Subcutaneous adipose tissue (tissue), 4 donors: Measurements from ENCODE around the gene GJD2. TPM values are rescaled to one million over a fixed set of nuclear protein-coding genes. Genes with fewer than 3 reads are reported as not detected.

ENCODE experiments used
- total RNA-seq, 4 donors: library from RNA; depleted of rRNA; stranded (reverse); fragments of >200 nt; gene quantifications; one replicate each; pipeline ENCODE4 v1.1.0, GENCODE V29; 2016
- TF ChIP-seq, protein P1 (sequence below): fragments of 450-650 bp; IDR thresholded peaks from one replicate; pipeline ENCODE4 v1.5.1; 2016; ENCODE audit warnings: low read depth, mild to moderate bottlenecking, control low read depth, antibody characterized with exemption, moderate library complexity

Gene GJD2
- total RNA-seq, 4 donors from 2014 or later, result not detected

DNA sequence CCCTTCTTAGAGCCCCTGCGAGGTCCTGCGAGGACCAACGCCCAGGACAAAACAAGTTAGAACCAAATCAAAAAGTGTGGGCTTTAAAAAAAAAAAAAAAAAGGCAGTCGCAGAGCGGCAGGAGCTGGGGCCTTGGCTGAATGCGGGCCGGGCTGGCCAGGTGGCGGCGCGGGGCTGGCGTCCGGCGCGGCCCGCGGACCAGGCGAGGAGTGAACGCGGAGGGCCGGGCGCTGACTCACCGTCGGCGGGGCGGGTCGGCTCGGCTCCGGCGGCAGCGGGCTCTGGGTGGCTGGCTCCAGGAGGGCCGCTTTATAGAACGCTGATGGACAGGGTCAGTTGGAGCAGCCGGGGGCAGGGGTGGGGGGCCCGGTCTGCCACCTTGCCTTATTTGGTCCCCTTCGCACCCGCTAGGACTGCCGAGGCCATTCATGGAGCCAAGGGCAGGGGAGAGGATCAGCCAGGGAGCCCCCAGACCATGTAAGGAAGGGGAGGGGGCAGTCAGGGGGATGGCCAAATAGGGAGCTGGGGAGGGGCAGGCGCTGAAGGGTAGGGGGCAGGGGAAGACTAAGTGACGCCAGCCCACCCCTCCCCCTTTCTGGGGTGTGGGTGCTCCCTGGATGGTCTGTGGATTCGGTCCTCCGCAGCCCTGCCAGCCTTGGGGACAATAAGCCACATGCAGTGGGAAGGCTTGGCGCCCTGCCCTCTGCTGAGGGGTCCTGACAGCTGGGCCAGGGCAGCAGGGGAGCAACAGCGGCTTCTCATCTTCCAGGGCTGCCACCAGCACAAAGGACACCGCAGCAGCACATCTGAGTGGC, 40.7 kb upstream of the GJD2 start, which contains the start of gene ACTC1:
ACTC1 (minus strand) TSS at position 283 of the 815 bp plus-strand sequence. CDS start 741 bp downstream, outside the sequence.
- TF ChIP-seq, protein P1, sequence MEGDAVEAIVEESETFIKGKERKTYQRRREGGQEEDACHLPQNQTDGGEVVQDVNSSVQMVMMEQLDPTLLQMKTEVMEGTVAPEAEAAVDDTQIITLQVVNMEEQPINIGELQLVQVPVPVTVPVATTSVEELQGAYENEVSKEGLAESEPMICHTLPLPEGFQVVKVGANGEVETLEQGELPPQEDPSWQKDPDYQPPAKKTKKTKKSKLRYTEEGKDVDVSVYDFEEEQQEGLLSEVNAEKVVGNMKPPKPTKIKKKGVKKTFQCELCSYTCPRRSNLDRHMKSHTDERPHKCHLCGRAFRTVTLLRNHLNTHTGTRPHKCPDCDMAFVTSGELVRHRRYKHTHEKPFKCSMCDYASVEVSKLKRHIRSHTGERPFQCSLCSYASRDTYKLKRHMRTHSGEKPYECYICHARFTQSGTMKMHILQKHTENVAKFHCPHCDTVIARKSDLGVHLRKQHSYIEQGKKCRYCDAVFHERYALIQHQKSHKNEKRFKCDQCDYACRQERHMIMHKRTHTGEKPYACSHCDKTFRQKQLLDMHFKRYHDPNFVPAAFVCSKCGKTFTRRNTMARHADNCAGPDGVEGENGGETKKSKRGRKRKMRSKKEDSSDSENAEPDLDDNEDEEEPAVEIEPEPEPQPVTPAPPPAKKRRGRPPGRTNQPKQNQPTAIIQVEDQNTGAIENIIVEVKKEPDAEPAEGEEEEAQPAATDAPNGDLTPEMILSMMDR, result no peak

GRCh38 chr15:34794590-34795206, 39.9 kb upstream of the GJD2 start:
- TF ChIP-seq, protein P1, result no peak

GRCh38 chr15:34793901-34794300, 39.1 kb upstream of the GJD2 start:
- TF ChIP-seq, protein P1, result no peak

DNA sequence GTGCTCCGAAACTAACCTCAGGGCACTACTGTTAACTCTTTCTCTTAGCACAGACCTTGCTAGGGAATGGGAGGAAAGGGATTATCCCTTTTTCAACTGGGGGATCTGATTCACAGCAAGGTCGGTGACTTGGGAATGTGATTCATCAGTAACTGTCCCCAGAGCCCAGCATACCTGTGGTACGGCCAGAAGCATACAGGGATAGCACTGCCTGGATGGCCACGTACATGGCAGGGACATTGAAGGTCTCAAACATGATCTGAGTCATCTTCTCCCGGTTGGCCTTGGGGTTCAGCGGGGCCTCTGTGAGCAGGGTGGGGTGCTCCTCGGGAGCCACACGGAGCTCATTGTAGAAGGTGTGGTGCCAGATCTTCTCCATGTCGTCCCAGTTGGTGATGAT, 38.3 kb upstream of the GJD2 start:
- TF ChIP-seq, protein P1, result no peak

GRCh38 chr15:34791701-34792100, 36.9 kb upstream of the GJD2 start:
- TF ChIP-seq, protein P1, result no peak

DNA sequence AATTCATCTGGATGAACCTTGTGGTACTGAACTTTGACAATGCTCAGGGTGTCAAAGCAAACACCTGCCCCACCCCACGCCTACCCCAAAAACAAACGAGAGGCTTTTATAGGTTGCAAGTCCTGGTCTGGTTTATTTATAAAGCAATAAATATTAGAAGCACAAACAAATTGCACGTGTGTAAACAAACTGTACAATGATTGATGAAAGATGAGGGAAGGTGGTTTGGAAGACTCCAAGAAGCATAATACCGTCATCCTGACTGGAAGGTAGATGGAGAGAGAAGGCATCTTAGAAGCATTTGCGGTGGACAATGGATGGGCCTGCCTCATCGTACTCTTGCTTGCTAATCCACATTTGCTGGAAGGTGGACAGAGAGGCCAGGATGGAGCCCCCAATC, 35.3 kb upstream of the GJD2 start:
- TF ChIP-seq, protein P1, result no peak

DNA sequence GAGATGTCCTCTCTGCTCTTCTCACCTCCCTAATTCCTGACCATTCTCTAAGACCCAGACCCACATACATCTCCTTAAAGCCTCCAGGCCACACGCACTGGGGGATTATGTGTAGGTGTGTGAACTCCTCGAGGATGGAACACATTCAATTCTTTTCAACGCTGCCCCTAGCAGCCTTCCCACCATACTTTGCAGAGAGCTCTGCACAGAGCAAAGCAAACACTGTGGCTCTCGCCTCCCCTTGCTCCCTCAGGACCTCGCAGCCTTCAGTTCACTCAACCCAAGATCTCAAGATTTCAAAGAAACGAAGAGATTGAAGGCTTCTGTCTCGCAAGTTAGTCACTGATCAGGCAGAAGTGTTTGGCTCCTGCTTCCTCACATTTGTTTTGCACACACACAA, 34.5 kb upstream of the GJD2 start:
- TF ChIP-seq, protein P1, result no peak
